Measurements from ENCODE around the gene TXNDC17.

- TF ChIP-seq STAT5B (CRISPR knock-in tag; IDR thresholded peaks at IDR 0.05) (no peak), ZNF830 (CRISPR knock-in tag; IDR thresholded peaks at IDR 0.05) (no peak), NFYB (IDR thresholded peaks at IDR 0.05; ENCODE audit: extremely low read depth, insufficient read length) (no peak), KDM4B (IDR thresholded peaks at IDR 0.05; ENCODE audit: borderline replicate concordance in 2 of 2, low read depth in 1 of 2) (no peak), RAD21 (CRISPR knock-in tag; conservative IDR thresholded peaks at IDR 0.05 in 1 of 2, IDR thresholded peaks at IDR 0.05 in 1 of 2) (no peak), CTCF (IDR thresholded peaks at IDR 0.05 in 2 of 3, conservative IDR thresholded peaks at IDR 0.05 in 1 of 3; ENCODE audit: insufficient read depth in 2 of 3, low read depth in 1 of 3, low read length in 3 of 3) (no peak), MTF1 (CRISPR knock-in tag; IDR thresholded peaks at IDR 0.05; ENCODE audit: borderline replicate concordance) (no peak), CHD2 (IDR thresholded peaks at IDR 0.05; ENCODE audit: low read depth, low read length) (no peak), BACH1 (tag; IDR thresholded peaks at IDR 0.05) (no peak)
Observed at GRCh38 chr17:6627019-6627418, 13.8 kb upstream of the TXNDC17 start.

Data from K562 (cell line).